Right lobe of liver (tissue), 4 donors: ENCODE measurements around the gene SLC47A2.

Experiments
- POLR2A ChIP-seq: fragments of 450-650 bp; IDR thresholded peaks from one replicate; pipeline ENCODE4 v1.6.1; 2017; ENCODE audit warnings: antibody characterized with exemption, mild to moderate bottlenecking
- TF ChIP-seq, protein P1 (sequence below), 4 donors: fragments of 200-600 bp in 3 of 4; fragments of 450-650 bp in 1 of 4; IDR thresholded peaks; one replicate each; pipeline versions ENCODE4 v1.5.1 to v1.8.0; 2016 to 2022; ENCODE audit warnings: antibody characterized with exemption in 4 of 4, mild to moderate bottlenecking in 2 of 4
- donor health status: DM: no; HTN: no; CAD: no.
- donor health status: DM: no; HTN: no; CAD: no.
- donor health status: DM: no; HTN: yes; CAD: no.

DNA sequence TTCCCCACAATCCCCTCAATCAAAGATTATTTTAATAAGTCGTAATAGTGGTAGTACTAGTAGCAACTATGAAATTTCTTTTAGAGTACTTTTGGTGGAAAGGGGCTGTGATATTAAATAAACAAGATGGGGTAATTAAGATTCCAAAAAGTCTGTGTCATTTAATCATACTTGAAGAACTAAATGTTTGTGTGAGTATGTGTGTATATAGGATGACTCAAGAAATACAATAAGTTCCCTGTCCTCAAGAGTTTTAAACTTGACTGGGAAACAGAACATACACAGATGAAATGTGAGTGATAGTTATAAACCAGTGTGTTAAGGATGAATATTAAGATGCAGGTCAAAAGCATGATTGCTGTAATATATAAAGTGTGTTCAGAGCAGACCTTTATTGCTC is 65.6 kb downstream of the SLC47A2 start:
- TF ChIP-seq, protein P1, sequence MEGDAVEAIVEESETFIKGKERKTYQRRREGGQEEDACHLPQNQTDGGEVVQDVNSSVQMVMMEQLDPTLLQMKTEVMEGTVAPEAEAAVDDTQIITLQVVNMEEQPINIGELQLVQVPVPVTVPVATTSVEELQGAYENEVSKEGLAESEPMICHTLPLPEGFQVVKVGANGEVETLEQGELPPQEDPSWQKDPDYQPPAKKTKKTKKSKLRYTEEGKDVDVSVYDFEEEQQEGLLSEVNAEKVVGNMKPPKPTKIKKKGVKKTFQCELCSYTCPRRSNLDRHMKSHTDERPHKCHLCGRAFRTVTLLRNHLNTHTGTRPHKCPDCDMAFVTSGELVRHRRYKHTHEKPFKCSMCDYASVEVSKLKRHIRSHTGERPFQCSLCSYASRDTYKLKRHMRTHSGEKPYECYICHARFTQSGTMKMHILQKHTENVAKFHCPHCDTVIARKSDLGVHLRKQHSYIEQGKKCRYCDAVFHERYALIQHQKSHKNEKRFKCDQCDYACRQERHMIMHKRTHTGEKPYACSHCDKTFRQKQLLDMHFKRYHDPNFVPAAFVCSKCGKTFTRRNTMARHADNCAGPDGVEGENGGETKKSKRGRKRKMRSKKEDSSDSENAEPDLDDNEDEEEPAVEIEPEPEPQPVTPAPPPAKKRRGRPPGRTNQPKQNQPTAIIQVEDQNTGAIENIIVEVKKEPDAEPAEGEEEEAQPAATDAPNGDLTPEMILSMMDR (IDR thresholded peaks at IDR 0.05): no peak
- TF ChIP-seq POLR2A: no peak
